Activated CD8-positive, alpha-beta T cell treated with anti-CD3 and anti-CD28 coated beads, Interleukin-2, amount 10 ng/mL, durations not matched to agents 7 days and 5 days (primary cell): Measurements from ENCODE around the gene CTNNA1. TPM values are rescaled to one million over a fixed set of nuclear protein-coding genes. Genes with fewer than 3 reads are reported as not detected.

ENCODE experiments used
- ATAC-seq: fragments of 150-1000 bp; cut with Tn5 transposase; one replicate; pipeline ENCODE4 v1.10.0; 2021; ENCODE audit warnings: moderate library complexity
- CTCF ChIA-PET: fragments of 350-600 bp; sonication (Branson Sonifier 250); formaldehyde crosslinking; loops from one replicate; lab custom pipeline; 2021; ENCODE audit warnings: antibody characterized with exemption; lab: Charles Lee
- POLR2A ChIA-PET: fragments of 350-600 bp; sonication (Branson Sonifier 250); formaldehyde crosslinking; loops from one replicate; lab custom pipeline; 2021; ENCODE audit warnings: antibody characterized with exemption; lab: Charles Lee
- DNase-seq: peaks from one replicate; pipeline ENCODE4 v3.0.0-alpha.2; 2020
- H3K27ac Mint-ChIP-seq: one replicate; pipeline ENCODE4 v1.8.0; 2021; ENCODE audit warnings: mild to moderate bottlenecking, mixed read lengths
- H3K27me3 Mint-ChIP-seq: one replicate; pipeline ENCODE4 v1.8.0; 2021; ENCODE audit warnings: low read depth, mixed read lengths
- H3K36me3 Mint-ChIP-seq: one replicate; pipeline ENCODE4 v1.8.0; 2021; ENCODE audit warnings: low read depth, mixed read lengths
- H3K4me1 Mint-ChIP-seq: one replicate; pipeline ENCODE4 v1.8.0; 2021; ENCODE audit warnings: low read depth, mixed read lengths
- H3K4me3 Mint-ChIP-seq: one replicate; pipeline ENCODE4 v1.8.0; 2021; ENCODE audit warnings: mild to moderate bottlenecking, mixed read lengths
- H3K9me3 Mint-ChIP-seq: one replicate; pipeline ENCODE4 v1.8.0; 2022; ENCODE audit warnings: mixed read lengths; ENCODE audit not compliant: insufficient read depth
- total RNA-seq, 2 experiments: library from RNA; stranded (reverse); gene quantifications; one replicate each; pipeline ENCODE4 v1.2.3, GENCODE V29; 2021

The CTNNA1 gene
- total RNA-seq, 2 experiments from 2014 or later: 22.4 to 22.9 TPM

DNA sequence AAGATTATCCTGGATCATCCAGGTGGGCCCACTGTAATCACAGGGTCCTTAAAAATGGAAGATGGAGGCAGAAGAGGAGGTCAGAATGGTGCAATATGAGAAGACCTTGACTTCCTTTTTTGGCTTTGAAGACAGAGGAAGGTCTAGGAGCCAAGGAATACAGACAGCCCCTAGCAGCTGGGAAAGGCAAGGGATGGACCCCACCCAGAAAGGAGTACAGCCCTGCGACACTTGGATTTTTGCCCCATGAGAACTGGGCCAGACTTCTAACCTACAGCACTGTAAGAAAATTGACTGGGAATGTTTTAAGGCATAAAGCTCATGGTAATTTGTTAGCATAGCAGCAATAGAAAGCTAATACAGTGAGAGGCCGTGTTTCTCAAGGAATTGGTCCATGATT is 188.8 kb downstream of the CTNNA1 start:
- CTCF ChIA-PET: no interaction called here

DNA sequence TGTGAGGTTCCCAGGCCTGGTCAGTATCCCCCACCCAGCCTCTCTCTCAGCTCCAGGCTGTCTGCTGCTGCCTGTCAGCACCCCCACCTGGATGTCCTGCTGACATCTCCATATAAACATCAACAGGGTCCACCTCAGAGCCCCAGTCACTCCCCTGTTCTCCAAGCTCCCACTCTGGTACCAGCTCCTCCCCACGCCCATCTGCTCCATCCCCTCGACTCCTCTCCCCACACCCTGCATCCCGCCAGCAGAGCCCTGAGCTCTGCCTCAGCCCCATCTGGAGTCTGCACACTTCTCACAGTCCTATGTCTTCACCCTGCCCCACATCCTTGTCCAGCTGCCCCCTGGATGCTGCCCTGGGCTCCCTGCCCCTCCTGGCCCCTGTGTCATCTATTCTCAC is 189.6 kb downstream of the CTNNA1 start:
- no peaks in the 10 kb centered on the region for H3K9me3 Mint-ChIP-seq
- CTCF ChIA-PET: no interaction called here
- no peak overlapping the region for H3K27ac Mint-ChIP-seq
- ATAC-seq (no peak), DNase-seq (no peak)
- H3K27me3 Mint-ChIP-seq: no peaks in the 10 kb centered on the region
- no peaks in the 10 kb centered on the region for H3K36me3 Mint-ChIP-seq
- POLR2A ChIA-PET: no interaction called here
- peaks cover 23% of the 10 kb centered on the region for H3K4me1 Mint-ChIP-seq
- no peak overlapping the region for H3K4me3 Mint-ChIP-seq

More for the DNA sequence above, 188.8 kb downstream of the CTNNA1 start:
- no peaks in the 10 kb centered on the region for H3K36me3 Mint-ChIP-seq
- no peak overlapping the region for H3K4me3 Mint-ChIP-seq
- H3K27me3 Mint-ChIP-seq: no peaks in the 10 kb centered on the region
- no peak overlapping the region for H3K27ac Mint-ChIP-seq
- H3K9me3 Mint-ChIP-seq: no peaks in the 10 kb centered on the region
- ATAC-seq: no peak
- POLR2A ChIA-PET: no interaction called here
- H3K4me1 Mint-ChIP-seq: peaks cover 23% of the 10 kb centered on the region
- DNase-seq: no peak

DNA sequence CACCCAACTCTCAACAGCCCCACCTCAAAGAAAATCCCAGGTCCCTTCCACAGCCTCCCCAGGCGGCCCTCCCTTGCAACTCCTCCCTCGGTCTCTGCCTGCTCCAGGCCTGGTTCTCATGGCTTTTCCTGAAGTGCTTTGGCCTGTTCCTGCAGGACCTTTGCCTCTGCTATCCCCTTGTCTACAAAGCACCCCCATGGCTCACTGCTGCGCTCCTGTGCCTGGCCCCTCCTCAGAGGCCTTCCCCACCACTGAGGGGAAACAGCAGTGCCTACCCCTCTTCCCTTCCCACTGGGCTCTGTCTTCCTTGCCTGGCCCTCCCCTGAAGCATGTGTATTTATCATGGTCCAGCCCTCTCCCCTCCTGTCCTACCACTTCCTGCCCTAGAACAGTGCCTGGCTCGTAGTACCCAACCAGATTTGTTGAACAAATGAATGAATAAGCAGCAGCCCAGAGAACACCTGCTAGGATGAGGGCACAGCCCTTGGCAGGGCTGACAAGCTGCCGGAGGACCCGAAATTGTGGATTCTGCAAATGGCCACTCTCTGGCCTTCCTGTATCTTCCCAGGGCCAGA is 190.5 kb downstream of the CTNNA1 start:
- no peaks in the 10 kb centered on the region for H3K36me3 Mint-ChIP-seq
- no peak overlapping the region for H3K4me3 Mint-ChIP-seq
- no peak for ATAC-seq
- POLR2A ChIA-PET: no interaction called here
- no peaks in the 10 kb centered on the region for H3K9me3 Mint-ChIP-seq
- CTCF ChIA-PET: no interaction called here
- peak overlapping the region; percentile 54 for H3K27ac Mint-ChIP-seq
- no peaks in the 10 kb centered on the region for H3K27me3 Mint-ChIP-seq
- H3K4me1 Mint-ChIP-seq: peaks cover 17% of the 10 kb centered on the region
- DNase-seq: no peak

DNA sequence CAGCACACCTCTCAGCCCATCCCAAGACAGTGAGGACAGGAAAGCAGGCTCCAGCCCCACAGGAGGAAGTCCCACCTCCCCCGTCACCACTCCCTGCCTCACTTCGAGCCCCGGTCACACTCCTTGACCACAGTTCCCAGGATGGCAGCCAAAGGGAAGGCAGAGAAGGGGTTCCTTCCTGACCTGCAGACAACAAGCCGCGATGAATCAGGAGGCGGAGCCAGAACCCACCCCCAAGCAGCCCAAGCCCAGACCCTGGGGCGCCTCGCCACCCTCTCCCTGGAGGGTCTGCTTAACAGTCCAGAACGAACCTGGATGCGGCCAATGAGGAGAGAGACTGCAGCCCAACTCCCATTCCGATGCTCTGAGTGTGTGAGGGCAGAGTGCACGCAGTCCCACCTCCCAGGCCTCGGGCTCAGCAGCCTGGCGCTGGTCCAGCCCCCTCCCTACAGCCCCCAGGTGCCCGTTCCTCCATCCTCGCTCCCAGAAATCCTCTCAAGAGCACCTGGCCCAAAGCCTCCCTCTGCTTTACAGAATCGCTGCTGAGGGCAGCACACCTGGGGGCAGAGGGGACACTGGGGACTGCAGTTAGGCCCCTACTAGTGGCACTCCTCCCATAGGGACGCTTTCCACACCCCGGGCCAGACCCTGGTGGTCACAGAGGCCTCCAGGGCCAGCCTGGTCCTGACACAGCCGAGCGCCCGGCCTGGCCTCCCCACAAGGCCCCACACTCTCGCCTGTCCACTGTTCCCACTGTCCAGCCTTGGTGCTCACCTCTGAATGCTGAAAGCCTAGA is 191.5 kb downstream of the CTNNA1 start:
- DNase-seq: no peak
- CTCF ChIA-PET: no interaction called here
- H3K36me3 Mint-ChIP-seq: no peaks in the 10 kb centered on the region
- no peaks in the 10 kb centered on the region for H3K9me3 Mint-ChIP-seq
- peak overlapping the region; percentile 49 for H3K27ac Mint-ChIP-seq
- no peaks in the 10 kb centered on the region for H3K27me3 Mint-ChIP-seq
- peaks cover 12% of the 10 kb centered on the region for H3K4me1 Mint-ChIP-seq
- POLR2A ChIA-PET: no interaction called here
- ATAC-seq: no peak
- H3K4me3 Mint-ChIP-seq: no peak overlapping the region

DNA sequence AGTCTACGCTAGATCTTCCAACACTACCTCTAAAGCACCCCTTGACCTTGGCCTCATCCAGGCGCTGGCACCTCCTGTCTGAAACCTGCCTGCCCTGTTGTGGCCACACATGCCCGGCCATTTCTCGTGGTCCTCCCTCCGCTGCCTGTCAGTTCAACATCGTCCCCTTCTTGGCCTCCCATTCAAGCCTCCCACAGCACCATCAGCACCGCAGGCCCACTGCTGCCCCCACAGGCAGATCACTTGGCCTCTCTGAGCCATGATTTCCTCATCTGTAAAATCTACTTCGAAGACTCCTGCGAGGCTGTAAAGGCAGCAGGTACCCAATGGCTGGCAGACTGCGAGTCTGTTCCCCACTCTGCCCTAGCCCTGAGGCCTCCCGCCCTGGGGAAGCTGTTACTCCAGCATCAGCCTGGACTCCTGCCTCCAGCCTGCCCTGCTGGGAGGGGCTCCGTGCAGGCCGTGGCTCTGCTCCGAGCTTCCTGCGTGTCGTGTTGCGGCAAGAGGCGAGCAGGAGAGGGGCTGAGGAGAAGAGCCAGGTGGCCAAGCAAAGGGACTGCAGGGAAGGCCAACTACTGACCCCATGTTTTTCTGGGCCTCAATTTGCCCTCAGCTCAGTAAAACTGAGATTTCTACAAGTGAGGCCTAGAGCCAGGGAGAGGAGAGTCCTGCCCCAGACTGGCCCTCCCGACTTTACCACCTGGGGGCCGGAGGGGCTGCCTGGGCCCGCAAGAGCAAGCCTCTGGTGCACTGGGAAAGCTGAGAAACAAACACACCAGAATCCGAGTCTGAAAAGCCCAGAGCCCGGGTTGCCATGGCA is 192.4 kb downstream of the CTNNA1 start:
- H3K36me3 Mint-ChIP-seq: no peaks in the 10 kb centered on the region
- peak overlapping the region; percentile 49 for H3K27ac Mint-ChIP-seq
- H3K27me3 Mint-ChIP-seq: no peaks in the 10 kb centered on the region
- ChIA-PET POLR2A (no interaction called here), CTCF (no interaction called here)
- H3K9me3 Mint-ChIP-seq: no peaks in the 10 kb centered on the region
- DNase-seq (no peak), ATAC-seq (no peak)
- H3K4me1 Mint-ChIP-seq: peaks cover 11% of the 10 kb centered on the region
- H3K4me3 Mint-ChIP-seq: no peak overlapping the region

DNA sequence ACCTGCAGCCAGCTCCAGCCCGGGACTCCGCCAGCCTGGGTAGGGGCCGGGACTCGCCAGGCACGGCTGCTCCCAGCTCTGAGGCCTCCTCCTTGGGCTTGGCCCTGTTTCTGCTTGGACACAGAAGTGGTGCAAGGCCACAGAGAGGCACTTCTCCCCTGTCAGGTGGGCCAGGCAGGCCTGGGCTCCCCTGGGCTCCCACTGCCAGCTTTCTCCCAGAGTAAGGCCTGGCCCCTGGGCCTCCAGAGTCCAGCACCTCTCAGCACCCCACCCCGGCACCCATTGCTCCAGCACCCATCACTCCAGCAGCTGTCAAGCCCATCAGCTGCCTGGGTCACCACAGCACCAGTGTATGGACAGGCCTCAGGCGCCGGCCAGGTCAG is 193.0 kb downstream of the CTNNA1 start:
- Mint-ChIP-seq H3K4me1 (peaks cover 8% of the 10 kb centered on the region), H3K4me3 (no peak overlapping the region), H3K27me3 (no peaks in the 10 kb centered on the region), H3K9me3 (no peaks in the 10 kb centered on the region), H3K27ac (no peak overlapping the region), H3K36me3 (no peaks in the 10 kb centered on the region)
- no peak for ATAC-seq
- POLR2A ChIA-PET: no interaction called here
- CTCF ChIA-PET: no interaction called here
- no peak for DNase-seq

DNA sequence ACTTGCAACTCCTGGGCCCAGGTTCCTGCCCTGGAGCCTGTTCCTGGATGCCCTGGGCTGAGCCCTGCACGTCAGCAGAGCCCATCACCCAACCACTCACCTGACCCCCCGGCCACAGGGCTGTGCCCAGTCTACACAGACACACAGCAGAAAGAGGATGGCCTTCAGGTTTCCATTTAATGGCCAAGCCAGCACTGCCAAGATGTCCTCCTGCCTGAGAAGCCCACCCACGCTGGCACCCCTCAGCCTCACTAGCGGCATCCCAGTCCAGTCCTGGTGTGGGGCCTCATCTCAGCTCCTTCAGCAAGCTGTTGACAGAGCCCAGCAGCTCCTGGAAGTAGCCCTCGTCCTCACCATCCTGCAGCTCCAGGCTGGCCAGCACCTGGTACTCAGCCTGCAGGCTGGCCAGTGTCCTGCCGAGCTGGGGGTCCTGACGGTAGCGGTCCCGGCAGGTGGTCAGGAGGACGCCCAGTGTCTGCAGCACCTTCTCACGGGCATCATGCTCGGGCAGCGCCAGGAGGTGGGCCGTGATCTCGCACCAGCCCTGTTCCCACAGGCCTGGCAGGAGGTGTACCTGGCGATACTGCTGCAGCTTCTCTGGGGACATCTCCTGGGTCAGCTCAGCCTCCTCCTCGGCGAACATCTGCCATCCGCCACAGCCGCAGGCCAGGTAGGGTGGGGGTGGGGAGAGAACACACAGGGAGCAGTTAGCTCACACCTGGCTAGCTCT is 193.8 kb downstream of the CTNNA1 start:
- Mint-ChIP-seq H3K27ac (no peak overlapping the region), H3K36me3 (no peaks in the 10 kb centered on the region), H3K27me3 (no peaks in the 10 kb centered on the region), H3K4me3 (no peak overlapping the region), H3K9me3 (no peaks in the 10 kb centered on the region), H3K4me1 (peaks cover 8% of the 10 kb centered on the region)
- ATAC-seq: no peak
- ChIA-PET CTCF (no interaction called here), POLR2A (no interaction called here)
- DNase-seq: no peak

DNA sequence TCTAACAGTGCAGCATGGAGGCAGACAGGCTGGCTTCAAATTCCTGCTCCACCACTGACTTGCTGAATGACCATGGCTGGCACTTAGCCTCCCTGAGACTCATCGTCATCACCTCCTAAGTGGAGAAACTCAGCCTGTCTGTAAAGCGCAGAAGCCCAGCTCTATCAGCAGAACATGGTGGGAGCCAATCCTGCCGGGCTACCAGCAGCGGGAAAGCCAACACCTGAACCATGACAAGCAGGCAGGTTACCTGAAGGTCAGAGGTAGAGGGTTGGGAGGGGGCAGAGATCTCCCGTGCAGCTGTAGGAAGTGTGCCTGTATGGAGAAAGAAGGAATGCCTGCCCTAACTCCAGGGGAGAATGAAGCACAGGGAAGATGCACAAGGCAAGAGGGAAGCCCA is 194.6 kb downstream of the CTNNA1 start:
- no peak for DNase-seq
- Mint-ChIP-seq H3K27me3 (no peaks in the 10 kb centered on the region), H3K9me3 (no peaks in the 10 kb centered on the region), H3K27ac (no peak overlapping the region), H3K36me3 (no peaks in the 10 kb centered on the region), H3K4me3 (no peak overlapping the region), H3K4me1 (peaks cover 11% of the 10 kb centered on the region)
- ChIA-PET CTCF (no interaction called here), POLR2A (no interaction called here)
- ATAC-seq: no peak

DNA sequence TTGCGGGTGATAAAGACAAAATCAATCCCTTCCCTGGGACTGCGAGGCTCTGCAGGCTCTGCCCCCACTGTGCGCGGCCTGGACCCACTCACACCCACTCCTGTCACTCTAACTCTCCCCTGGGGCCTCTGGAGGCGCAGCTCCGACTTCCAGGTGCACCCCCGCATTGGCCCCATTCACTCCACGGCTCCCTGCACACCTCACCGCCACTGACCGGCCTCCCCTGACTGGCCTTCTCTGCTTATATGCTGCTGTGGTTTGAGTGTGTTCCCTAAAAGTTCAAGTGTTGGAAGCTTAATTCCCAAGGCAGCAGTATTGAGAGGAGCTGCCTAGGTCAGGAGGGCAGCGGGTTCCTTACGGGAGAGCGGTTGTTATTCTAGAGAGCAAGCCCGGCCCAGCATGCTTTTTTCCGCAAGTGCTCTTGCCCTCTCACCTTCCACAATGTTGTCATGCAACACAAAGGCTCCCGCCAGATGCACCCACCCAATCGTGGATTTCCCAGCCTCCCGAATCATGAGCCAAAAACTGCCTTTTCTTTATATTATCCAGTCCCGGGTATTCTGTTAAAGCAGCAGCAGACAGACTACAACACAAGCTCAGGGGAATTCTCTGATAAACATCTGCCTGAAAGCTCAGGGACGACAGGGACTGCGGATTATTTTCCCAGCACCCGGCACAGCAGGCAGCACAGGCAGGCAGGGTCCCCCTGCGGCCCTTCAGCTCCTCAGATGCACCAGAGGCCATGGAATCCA is 195.4 kb downstream of the CTNNA1 start:
- Mint-ChIP-seq H3K4me3 (no peak overlapping the region), H3K27ac (no peak overlapping the region), H3K4me1 (peaks cover 18% of the 10 kb centered on the region), H3K9me3 (no peaks in the 10 kb centered on the region), H3K36me3 (no peaks in the 10 kb centered on the region), H3K27me3 (no peaks in the 10 kb centered on the region)
- ATAC-seq (no peak), DNase-seq (no peak)
- CTCF ChIA-PET: no interaction called here
- POLR2A ChIA-PET: no interaction called here

DNA sequence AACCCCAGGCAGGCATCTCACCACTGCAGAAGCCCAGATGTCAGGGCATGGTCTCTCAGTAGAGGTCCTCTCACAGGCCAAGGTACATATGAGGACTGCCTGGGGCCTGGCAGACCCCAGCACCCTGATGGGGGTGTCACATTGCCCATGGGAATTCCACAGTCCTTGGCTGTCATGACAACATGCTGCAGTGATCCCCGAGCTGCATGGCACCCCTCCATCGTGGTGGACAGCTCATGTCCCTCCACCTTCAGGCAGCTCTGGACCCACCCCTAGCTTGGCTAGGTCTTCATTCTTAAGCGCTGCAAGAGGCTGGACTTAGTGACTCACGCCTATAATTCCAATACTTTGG is 196.0 kb downstream of the CTNNA1 start:
- H3K27me3 Mint-ChIP-seq: no peaks in the 10 kb centered on the region
- peaks cover 17% of the 10 kb centered on the region for H3K4me1 Mint-ChIP-seq
- ChIA-PET CTCF (no interaction called here), POLR2A (no interaction called here)
- no peaks in the 10 kb centered on the region for H3K9me3 Mint-ChIP-seq
- no peak for ATAC-seq
- no peak overlapping the region for H3K4me3 Mint-ChIP-seq
- H3K27ac Mint-ChIP-seq: no peak overlapping the region
- H3K36me3 Mint-ChIP-seq: no peaks in the 10 kb centered on the region
- no peak for DNase-seq

DNA sequence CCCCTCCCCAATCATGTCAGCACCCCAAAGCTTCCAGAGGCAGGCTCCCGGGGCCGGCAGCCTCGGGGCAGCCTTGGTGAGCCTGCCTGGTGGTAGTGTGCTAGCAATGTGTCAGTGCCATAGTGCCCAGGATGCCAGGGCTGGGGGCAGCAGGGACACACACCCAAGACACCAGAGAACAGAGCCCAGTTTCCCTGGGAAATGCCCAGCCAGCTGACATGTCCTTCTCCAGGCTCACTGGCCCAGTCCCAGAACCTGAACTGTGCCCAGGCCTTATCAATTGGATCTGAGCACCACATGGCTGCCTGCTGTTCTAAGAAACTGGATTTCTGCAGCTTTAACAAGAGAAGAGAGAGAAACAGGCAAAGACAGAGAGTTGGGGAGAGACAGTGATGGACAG is 196.8 kb downstream of the CTNNA1 start:
- DNase-seq: no peak
- no peak for ATAC-seq
- Mint-ChIP-seq H3K4me3 (no peak overlapping the region), H3K4me1 (peaks cover 16% of the 10 kb centered on the region), H3K27me3 (no peaks in the 10 kb centered on the region), H3K9me3 (no peaks in the 10 kb centered on the region), H3K27ac (no peak overlapping the region), H3K36me3 (no peaks in the 10 kb centered on the region)
- ChIA-PET CTCF (no interaction called here), POLR2A (no interaction called here)
